SKM-1 treated with dmso at 0.1 percent for 144 hours (cell line): ENCODE results near the gene UTF1.

Source experiments
- DNase-seq: peaks from one replicate; lab custom pipeline; 2025; ENCODE audit not compliant: unreplicated experiment; lab: John Stamatoyannopoulos, UW

The UTF1 gene

DNA sequence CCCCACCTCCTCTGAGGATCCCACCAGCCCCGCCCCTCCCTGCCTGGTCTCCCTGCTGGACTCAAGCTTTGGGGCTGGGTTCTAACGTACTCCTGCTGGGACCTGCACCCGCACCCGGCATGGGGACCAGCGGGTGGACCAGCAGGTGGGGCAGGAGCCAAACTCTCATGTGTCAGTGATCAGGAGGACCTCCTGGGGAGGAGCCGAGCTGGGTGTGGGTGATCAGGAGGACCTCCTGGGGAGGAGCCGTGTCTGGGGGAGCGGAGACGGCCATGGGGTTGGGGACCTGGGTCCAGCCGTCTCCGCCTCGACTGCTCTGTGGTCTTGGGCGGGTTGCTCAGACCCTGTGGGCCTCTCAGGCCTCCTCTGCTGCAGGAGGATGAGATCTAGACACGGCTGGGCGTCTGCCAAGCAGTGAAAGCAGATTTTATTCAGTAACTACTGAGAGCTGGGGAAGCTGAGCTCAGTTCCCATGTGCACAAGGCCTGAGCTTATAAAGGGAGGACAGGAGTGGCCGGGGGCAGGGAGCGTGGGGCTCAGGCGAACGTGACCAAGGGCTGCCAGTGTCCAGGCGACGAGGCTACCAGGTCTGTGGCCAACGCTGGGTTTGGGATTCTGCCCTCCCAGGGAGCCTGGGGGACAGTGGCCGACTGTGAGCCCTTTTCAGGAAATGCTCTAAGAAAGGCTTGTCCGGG is 33.6 kb upstream of the UTF1 start:
- no peak for DNase-seq

DNA sequence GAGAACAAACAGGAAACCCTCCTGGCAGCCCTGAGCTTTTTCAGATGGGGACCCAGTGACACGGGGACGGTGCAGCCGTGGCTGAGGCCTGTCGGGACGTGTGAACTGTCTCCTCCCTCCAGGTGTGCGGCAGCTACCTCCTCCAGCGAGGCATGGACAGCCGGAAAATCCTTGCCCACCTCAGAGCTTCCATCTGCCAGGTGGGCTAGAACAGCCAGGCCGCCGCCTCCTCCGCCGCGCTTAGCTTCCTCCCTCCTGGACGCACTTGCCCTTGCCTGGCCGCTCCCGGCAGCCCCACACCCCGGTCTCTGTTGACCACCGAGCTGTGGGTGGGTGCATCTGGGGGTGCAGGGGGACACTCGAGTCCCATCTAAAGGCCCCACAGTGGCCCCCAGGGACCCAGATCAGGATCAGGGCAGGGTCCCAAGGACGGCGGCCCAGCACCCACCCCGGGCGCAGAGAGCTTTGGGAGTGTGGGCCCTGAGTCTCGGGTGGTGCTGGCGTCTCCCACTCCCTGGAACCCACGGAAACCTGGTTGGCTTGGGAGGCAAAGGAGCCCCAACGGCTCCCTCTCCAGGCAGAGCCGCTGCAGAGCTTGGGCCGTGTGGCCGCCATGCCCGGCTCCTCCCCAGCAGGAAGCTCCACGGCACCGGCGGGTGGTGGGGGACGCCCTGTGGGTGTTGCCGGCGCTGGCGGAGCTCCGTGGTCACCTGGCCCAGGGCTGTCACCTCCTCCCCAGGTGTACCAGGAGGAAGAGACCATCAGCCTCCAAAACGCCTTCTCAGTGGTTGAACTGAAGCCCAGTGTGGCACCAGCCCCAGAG is 32.9 kb upstream of the UTF1 start:
- no peak for DNase-seq

DNA sequence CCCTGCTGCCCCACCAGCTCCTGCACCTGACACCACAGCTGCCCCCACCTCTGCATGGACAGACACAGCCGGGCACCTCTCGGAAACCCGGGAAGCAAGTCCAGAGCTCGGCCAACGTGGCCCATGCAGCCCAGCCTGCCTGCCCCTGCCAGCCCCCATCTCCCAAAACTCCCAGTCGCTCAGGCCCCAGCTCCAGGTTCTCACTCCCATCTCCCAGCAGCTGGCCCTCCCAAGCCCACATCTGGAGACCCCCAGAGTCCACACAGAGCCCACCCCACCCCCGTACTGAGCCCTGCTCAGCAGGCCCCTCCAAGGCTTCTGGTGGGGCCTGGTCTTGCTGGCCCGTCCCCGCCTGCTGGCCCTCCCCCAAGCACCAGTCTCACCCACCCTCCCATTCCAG is 32.2 kb upstream of the UTF1 start:
- DNase-seq: no peak

DNA sequence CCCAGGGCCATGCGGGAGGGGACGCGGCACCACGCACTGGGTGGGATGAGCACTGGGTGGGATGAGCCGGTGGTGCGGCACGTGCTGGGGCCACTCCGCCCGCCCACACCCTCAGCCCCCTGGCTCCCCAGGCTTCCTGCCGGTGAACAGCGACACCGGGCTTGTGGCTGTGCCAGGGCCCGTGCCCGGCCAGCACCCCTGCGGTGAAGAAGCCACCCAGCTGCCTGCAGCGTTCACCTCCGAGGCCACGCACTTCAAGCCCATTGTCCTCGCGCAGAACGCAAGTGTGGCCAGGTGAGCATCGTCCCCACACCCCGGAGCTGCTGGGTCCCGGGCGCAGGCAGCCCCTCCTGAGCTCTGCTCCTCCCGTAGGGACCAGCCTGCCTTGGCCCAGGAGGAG is 31.8 kb upstream of the UTF1 start:
- DNase-seq: no peak

DNA sequence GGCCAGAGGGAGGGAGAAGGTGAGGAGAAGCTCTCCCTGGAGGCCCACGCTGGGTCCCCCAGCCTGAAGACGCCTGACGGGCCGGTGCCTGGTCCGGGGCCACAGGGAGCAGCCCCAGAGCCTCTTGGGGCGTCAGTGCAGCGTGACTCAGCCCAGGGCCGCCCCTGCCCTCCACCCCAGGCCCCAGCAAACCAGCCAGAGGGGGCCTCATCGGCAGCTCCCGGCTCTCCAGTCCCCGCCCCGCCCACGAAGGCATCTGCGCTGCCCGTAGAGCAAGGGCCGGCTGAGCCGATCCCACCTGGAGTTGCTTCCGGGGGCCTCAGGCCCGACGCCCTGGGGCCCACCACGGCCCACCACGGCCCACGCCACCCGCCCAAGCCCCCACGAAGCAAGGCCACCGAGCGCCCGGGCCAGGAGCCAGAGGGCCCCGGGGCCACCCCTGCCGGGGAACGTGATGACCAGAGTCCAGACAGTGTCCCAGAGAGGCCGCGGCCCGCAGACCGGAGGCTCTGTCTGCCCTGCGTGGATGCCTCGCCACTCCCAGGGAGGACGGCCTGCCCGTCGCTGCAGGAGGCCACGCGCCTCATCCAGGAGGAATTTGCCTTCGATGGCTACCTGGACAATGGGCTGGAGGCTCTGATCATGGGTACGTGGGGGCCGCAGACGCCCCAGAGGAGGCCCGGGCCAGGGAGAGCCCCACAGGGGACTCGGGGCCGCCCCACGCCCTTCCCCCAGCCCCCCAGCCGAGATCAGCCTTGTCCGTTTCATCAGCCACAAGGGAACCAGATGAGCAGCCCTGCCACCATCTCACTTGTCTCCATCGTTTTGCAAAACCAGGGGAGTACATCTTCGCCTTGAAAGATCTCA is 31.2 kb upstream of the UTF1 start:
- no peak for DNase-seq

DNA sequence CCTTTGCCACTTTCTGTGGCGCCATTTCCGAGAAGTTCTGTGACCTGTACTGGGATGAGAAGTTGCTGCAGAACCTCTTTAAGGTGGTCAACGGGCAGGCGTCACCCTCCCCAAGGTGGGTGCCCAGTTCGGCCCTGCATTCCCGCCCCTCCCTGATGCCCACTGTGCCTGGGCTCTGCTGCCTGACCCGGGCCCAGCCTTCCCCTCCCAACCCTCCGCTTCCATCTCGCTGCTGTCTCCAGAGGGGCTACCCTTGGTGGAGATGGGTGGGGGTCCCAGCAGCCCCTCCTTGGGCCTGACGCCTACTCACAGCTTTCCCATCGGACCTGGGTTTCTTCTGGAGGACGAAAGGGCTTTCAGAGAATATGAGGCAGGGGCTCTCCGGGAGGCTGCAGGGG is 30.5 kb upstream of the UTF1 start:
- no peak for DNase-seq

DNA sequence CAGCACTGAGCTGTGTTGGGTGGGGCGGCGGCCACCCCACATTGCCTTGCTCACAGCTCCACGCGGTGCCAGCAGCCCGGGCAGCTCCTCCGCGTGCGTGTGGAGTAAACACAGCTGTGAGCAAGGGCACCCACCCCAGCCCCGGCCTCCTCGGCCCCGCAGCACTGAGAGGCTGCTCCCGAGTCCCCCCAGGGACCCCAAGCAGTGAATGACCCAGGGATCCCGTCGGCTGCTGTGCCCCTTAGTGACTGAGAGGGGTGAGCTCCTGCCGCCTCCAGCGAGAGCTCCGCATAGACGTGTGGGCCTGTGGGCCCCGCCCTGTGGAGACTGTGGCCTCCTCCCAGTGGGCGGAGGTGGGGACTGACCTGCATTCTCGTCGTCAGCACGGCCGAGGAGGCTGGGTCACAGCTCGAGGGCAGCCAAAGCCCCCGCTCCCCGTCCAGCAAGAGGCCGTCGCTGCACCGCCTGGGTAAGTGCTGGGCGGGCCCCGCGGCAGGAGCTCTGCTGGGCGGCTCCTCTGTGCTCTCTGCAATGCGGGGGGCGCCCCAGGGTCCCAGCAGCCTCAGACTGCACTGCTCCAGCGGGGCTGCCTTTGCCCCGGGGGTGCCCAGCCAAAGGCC is 29.9 kb upstream of the UTF1 start:
- no peak for DNase-seq

DNA sequence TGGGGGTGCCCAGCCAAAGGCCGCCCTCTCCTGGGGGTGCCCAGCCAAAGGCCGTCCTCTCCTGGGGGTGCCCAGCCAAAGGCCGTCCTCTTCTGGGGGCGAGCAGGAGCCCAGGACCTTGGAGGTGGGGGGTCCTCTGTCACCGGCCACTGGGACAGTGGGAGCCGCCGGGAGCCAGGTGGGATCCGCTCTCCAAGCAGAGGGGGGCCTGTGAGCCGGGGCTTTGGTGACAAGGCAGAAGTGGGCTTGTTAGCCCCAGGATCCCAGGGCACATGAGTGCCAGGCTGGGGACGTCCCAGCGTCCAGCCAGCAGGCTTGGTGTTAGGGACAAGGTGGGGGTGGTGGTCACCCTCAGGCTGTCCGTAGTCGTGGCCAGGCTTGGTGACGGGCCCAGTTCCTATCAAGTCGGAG is 29.4 kb upstream of the UTF1 start:
- DNase-seq: no peak

DNA sequence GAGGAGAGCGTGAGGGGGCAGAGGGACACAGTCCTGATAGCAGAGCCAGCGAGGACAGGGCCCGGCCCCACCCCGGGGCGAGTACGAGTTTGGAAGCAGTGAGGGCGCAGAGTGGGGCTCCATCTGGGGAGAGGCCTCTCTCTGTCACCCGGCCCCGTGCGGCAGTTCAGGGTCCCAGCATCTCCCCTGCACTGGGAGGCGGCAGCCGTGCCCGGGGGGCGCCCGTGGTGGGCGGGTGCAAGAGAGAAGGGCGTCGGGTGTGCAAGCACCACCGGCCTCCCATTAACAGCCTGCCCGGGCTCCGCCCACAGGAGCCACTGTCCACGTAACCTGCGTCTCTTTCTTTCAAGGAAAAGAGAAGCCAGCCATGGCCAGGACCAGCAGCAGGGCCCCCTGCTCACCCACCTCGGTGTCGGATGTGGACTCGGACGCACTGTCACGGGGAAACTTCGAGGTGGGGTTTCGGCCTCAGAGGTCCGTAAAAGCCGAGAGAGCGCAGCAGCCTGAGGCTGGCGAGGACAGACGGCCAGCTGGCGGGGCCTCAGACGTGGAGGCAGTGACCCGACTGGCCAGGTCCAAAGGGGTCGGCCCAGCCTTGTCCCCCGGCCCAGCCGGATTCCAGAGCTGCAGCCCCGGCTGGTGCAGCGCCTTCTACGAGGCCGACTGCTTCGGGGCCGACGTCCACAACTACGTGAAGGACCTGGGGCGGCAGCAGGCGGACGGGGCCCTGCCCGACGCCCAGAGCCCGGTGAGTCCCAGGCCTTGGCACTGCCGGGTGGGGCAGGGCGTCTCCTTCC is 28.7 kb upstream of the UTF1 start:
- no peak for DNase-seq

DNA sequence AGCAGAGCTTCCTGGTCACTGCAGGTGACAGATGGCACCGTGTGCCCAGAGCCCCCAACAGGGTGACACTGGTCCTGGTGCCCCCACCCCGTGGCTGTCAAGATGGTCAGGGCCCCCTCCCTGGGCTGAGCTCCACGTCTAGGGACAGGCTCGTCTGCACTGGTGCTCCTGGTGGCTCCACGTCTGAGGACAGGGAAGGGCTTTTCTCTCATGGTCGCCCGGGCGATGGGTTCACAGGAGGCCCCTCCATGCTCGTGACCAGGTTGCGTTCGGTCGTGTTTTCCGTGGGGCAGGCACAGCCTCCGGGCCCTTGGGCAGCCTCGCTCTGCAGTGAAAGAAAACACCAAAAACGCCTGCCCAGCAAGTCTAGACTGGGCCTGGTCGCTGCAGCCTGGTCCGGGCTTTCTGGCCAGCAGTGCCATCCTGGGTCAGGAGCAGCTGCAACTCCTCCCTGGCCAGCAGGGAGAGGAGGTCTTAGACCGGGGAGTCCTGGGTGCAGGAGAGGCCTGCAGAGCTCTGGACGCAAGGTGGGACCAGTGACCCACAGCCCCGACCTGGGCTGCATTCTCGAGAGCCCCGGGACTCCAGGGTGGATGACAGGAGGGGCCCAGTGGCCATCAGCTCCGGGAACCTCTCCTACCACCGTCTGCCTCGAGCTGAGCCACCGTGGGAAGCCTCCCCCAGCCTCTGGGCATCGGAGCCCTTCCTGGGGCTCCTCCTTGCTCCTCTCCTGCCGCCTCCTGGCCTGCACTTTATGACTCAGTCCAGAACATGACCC is 27.9 kb upstream of the UTF1 start:
- no peak for DNase-seq

DNA sequence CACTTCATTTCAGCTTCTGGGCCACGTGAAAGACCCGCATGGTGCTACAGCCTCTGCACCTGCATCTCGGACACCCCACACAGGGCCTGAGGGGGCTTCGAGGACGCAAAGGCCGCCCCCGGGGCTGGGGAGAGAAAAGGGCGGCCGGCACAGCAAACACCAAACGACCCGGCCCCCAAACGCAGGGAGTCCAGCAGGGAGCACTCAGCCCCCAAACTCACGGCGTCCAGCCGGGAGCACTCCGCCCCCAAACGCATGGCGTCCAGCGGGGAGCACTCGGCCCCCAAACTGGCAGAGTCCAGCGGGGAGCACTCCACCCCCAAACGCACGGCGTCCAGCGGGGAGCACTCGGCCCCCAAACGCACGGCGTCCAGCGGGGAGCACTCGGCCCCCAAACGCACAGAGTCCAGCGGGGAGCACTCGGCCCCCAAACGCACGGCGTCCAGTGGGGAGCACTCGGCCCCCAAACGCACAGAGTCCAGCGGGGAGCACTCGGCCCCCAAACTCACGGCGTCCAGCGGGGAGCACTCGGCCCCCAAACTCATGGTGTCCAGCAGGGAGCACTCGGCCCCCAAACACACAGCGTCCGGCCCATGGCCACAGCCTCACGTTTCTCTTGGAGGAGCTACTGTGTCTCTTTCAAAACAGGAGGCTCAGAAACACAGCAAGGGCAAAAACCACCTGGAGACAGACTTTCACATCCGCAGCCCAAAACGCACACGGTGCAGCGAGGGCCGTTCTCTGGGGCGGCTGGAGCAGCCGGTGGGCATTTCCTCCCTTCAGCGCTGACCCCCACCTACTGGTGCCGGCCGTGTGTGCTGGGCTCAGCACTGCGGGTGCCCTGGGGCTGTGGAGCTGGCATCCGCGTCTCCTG is 27.0 kb upstream of the UTF1 start:
- no peak for DNase-seq

DNA sequence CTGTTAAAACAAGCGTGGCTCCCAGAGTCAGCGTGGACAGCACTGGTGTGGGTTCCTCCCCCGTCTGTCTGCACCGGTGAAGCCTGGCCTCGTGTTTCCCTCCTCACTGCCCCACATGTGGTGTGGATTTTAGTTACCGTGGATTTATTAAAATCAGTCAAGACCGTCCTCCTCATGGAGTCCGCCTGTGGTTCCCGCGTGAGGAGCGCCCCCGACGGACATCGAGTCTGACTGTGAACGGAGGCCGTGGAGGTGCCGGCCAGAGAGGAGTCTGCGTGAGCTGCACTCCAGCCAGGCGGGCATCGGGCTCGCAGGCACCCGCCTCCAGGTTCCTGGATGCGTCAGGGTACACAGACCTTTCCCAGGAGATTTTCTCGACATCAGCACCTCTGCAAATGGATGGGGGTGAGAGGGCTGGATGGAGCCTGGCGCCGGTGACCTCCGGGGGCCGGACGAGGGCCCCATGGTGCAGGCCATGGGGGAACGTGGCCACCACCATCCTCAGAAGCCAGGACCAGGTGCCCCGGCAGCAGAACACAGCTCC is 26.3 kb upstream of the UTF1 start:
- no peak for DNase-seq

DNA sequence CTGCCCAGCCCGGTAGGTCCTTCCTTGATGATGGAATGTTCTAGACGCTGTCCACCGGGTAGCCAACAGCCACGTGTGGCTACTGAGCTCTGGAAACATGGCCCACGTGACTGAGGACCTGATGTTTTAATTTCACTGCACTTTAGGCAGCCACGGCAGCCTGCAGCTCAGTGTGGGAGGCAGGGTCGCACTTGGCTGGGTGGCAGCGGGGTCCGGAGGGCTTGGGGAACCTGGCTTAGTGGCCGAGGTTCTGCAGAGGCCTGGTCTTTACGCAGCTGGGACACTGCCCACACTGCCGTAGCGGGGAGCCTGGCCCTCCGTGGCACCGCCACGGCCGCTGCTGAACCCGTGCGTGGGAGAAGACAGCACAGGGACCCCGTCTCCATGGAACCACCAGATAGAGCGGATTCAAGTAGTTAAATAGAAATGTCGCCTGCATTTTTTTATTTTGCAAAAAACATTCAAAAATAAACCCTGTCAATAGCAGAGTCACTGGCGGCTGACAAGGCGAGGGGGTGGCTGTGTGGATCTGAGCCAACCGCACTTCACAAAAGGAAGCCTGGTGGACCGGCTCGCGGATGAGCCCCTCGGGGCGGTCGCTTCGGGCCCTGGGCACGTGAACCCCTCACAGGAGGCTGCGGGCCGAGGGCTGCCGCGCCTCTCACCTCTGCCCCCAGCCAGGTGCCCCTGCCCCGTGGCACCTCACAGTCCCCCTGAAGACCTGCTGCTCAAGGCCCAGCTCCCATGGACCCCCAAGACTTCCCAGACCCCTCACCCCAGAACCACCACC is 25.6 kb upstream of the UTF1 start:
- no peak for DNase-seq

DNA sequence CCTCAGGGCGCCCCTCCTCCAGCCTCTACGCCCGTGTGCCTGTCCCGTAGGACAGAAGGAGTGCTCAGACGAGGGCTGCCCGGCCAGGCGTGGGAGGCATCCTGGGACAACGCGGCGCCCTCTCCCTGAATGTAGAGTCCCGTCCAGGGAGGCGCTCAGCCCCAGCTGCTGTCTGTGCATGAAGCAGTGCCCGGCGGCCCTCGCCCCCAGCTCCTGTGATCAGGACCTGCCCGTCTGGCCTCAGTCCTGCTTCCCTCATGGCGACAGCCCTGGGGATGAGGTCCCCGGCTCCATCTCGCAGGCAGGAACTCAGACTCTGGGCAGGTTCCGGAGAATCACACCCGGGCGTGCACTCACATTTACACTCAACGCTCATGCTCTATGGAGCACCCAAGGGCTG is 24.9 kb upstream of the UTF1 start:
- no peak for DNase-seq

DNA sequence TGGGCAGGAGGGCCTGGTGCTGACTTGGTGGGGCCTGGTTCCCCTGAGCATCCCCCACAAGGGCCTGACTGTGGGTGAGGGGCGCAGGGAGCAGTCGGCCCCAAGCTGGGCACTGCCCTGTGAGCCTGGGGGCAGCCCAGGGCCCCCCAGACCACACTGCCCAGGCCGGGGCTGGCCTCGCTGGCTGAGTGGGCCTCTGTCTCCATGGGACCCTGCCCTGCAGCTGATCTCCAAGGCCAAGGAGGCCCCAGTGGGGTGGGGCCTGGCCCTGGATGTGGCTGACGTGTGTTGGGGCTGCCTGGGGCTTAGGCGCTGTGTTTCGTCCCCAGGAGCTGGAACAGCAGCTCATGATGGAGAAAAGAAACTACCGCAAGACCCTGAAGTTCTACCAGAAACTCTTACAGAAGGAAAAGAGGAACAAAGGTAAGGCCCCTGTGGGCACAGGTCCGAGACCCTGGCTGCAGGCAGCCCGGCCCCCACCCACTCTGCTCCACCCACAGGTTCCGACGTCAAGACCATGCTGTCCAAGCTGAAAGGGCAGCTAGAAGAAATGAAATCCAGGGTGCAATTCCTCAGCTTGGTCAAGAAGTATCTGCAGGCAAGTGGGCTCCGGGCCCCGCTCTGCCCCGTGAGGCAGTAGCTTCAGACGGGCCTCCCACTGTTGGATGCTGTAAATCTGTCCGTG is 23.5 kb upstream of the UTF1 start:
- DNase-seq: no peak

DNA sequence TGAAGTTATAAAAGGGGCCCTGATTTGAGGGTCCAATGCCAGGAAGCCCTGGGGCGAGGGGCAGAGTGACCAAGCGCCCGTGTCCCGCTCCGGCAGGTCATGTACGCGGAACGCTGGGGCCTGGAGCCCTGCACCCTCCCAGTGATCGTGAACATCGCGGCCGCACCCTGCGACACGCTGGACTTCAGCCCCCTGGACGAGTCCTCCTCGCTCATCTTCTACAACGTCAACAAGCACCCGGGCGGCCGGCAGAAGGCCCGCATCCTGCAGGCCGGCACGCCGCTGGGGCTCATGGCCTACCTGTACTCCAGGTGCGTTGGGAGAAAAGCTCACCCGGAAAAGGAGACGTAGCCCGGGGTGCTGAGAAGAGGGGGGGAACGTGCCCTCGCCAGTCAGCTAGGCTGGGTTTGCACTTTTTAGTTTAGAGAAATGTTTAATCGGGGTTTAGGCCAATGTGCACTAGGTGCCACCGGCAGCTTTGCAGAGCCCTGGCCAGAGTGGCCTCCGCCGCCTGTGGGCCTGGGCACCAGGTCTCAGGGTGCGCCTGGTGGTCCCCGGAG is 22.9 kb upstream of the UTF1 start:
- DNase-seq: no peak

DNA sequence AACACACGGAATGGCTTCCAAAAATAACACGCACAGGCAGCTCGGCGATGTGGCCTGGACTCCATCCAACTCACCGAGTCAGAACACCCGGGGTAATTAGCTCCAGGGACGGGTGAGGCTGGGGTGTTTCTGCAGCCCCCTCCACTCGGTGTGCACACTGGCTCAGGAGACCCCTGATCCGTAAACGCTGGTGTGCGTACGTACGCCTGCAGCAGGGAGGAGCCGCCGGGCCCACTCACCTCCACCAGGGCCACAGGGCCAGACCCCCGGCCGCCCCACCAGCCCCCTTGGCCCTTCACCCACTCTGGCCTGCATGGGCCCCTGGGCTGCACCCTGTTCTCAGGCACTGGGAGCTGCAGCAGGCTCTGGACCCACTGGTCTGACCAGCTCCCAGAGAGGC is 22.4 kb upstream of the UTF1 start:
- DNase-seq: no peak
